ENCODE data around the gene DNAJB6.
A peak's percentile ranks its signal among the peaks of the same experiment; 100 is the strongest.

Gene DNAJB6

DNA sequence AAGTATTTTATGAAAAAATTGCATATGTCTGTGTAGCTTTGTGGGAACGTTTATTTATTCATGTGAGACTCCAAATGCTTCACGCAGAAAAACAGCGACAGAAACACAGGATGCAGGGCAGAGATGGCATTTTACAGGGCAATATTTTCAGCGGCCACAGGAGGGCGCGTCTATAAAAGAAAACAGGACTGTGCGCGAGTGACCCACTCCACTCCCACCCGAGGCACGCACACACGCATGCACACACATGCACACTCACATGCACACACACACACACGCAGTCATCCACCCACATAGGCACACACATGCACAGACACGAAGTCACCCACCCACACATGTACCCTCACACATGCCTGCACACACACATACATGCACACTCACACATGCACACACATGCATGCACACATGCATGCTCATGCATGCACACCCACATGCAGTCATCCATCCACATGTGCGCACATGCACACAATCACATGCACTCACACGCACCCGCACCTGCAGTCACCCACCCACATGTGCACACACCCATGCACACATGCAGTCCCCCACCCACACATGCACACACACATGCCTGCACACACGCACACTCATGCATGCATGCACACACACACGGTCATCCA lies 96.3 kb downstream of the DNAJB6 start:
- Histone ChIP-seq H3K4me2 (ENCODE audit: low read depth, low read length, poor library complexity, severe bottlenecking) (no peak overlapping the region), H3K79me2 (ENCODE audit: insufficient read depth, low read length) (no peaks in the 10 kb centered on the region), H3K9ac (ENCODE audit: low read length) (no peak overlapping the region)

DNA sequence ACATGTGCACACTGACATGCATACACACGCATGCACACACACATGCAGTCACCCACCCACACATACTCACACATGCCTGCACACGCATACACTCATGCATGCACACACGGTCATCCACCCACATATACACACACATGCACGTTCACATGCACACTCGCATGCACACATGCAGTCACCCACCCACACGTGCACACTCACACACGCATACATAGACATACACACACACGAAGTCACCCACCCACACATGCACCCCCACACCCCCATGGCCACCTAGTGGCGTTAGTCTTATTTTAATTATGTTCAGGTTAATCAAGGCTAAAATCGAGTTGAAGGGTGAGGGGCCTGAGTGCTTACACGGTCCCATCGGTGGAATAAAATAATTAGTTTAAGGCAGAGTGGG lies 96.8 kb downstream of the DNAJB6 start:
- Histone ChIP-seq H3K79me2 (ENCODE audit: insufficient read depth, low read length) (no peaks in the 10 kb centered on the region), H3K27me3 (ENCODE audit: low read length) (no peaks in the 10 kb centered on the region), H3K27ac (ENCODE audit: low read depth, low read length) (no peak overlapping the region), H2AFZ (ENCODE audit: low read depth, low read length, severe bottlenecking) (no peak overlapping the region), H3K4me3 (ENCODE audit: insufficient read depth, low read length, poor library complexity, severe bottlenecking) (no peak overlapping the region), H3F3A (ENCODE audit: insufficient read depth) (no peaks in the 10 kb centered on the region), H3K4me2 (ENCODE audit: low read depth, low read length, poor library complexity, severe bottlenecking) (no peak overlapping the region), H3K36me3 (ENCODE audit: low read length) (no peaks in the 10 kb centered on the region), H3K9me3 (ENCODE audit: insufficient read depth, low read length) (no peaks in the 10 kb centered on the region), H4K20me1 (ENCODE audit: low read depth, low read length) (no peaks in the 10 kb centered on the region), H3K9ac (ENCODE audit: low read length) (no peak overlapping the region), H3K9me2 (replicated peaks; ENCODE audit: insufficient read depth, low read length) (no peaks in the 10 kb centered on the region)
- no peak for TF ChIP-seq EZH2phosphoT487 (conservative IDR thresholded peaks at IDR 0.05; ENCODE audit: low read length)
- TF ChIP-seq, protein P1, sequence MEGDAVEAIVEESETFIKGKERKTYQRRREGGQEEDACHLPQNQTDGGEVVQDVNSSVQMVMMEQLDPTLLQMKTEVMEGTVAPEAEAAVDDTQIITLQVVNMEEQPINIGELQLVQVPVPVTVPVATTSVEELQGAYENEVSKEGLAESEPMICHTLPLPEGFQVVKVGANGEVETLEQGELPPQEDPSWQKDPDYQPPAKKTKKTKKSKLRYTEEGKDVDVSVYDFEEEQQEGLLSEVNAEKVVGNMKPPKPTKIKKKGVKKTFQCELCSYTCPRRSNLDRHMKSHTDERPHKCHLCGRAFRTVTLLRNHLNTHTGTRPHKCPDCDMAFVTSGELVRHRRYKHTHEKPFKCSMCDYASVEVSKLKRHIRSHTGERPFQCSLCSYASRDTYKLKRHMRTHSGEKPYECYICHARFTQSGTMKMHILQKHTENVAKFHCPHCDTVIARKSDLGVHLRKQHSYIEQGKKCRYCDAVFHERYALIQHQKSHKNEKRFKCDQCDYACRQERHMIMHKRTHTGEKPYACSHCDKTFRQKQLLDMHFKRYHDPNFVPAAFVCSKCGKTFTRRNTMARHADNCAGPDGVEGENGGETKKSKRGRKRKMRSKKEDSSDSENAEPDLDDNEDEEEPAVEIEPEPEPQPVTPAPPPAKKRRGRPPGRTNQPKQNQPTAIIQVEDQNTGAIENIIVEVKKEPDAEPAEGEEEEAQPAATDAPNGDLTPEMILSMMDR (IDR thresholded peaks at IDR 0.05; ENCODE audit: insufficient read depth, low read length, poor library complexity, severe bottlenecking) = no peak

More for the DNA sequence above, 96.3 kb downstream of the DNAJB6 start:
- Histone ChIP-seq H3K9me3 (ENCODE audit: insufficient read depth, low read length) (no peaks in the 10 kb centered on the region), H3F3A (ENCODE audit: insufficient read depth) (no peaks in the 10 kb centered on the region), H3K27ac (ENCODE audit: low read depth, low read length) (no peak overlapping the region), H3K4me3 (ENCODE audit: insufficient read depth, low read length, poor library complexity, severe bottlenecking) (no peak overlapping the region), H4K20me1 (ENCODE audit: low read depth, low read length) (no peaks in the 10 kb centered on the region), H3K27me3 (ENCODE audit: low read length) (no peaks in the 10 kb centered on the region), H3K9me2 (replicated peaks; ENCODE audit: insufficient read depth, low read length) (no peaks in the 10 kb centered on the region), H2AFZ (ENCODE audit: low read depth, low read length, severe bottlenecking) (no peak overlapping the region), H3K36me3 (ENCODE audit: low read length) (no peaks in the 10 kb centered on the region)
- TF ChIP-seq EZH2phosphoT487 (conservative IDR thresholded peaks at IDR 0.05; ENCODE audit: low read length) = no peak
- TF ChIP-seq, protein P1 (IDR thresholded peaks at IDR 0.05; ENCODE audit: insufficient read depth, low read length, poor library complexity, severe bottlenecking) = peak; percentile 59

DNA sequence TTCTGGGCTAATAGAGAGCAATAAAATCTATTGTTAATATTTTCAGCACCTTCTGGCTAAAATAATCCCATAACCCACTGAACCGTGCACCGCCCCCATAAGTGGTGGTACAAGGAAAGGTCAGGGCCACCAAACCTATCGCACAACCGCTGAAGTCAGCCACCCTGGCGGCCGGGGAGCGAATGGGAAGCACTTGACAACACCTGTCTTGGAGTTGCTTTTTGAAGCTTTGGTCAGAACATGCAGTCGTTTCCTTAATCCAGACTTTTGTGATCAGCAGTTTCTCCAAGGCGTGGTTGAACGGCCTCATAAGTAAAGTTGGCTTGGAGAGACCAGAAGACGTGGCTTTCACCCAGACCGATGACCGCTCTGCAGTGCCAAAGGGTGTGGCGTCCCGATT lies 97.4 kb downstream of the DNAJB6 start:
- Histone ChIP-seq H3K36me3 (ENCODE audit: low read length) (no peaks in the 10 kb centered on the region), H3K4me3 (ENCODE audit: insufficient read depth, low read length, poor library complexity, severe bottlenecking) (no peak overlapping the region), H3F3A (ENCODE audit: insufficient read depth) (no peaks in the 10 kb centered on the region), H4K20me1 (ENCODE audit: low read depth, low read length) (no peaks in the 10 kb centered on the region), H3K4me2 (ENCODE audit: low read depth, low read length, poor library complexity, severe bottlenecking) (no peak overlapping the region), H3K79me2 (ENCODE audit: insufficient read depth, low read length) (no peaks in the 10 kb centered on the region), H3K27ac (ENCODE audit: low read depth, low read length) (no peak overlapping the region), H2AFZ (ENCODE audit: low read depth, low read length, severe bottlenecking) (no peak overlapping the region), H3K9me2 (replicated peaks; ENCODE audit: insufficient read depth, low read length) (no peaks in the 10 kb centered on the region), H3K27me3 (ENCODE audit: low read length) (no peaks in the 10 kb centered on the region), H3K9ac (ENCODE audit: low read length) (no peak overlapping the region), H3K9me3 (ENCODE audit: insufficient read depth, low read length) (no peaks in the 10 kb centered on the region)
- TF ChIP-seq EZH2phosphoT487 (conservative IDR thresholded peaks at IDR 0.05; ENCODE audit: low read length) = no peak
- TF ChIP-seq, protein P1 (IDR thresholded peaks at IDR 0.05; ENCODE audit: insufficient read depth, low read length, poor library complexity, severe bottlenecking) = no peak
